H9 (cell line): ENCODE measurements around the gene NKG7. TPM values are rescaled to one million over a fixed set of nuclear protein-coding genes. Genes with fewer than 3 reads are reported as not detected.
A peak's percentile ranks its signal among the peaks of the same experiment; 100 is the strongest.

Experiments used
- DNase-seq: peaks from one replicate; pipeline ENCODE4 v3.0.0-alpha.2; 2017
- H2AFZ ChIP-seq: one replicate; pipeline ENCODE4 v1.6.1; 2013; ENCODE audit warnings: mild to moderate bottlenecking, low read length, control low read depth, moderate library complexity
- H2AK5ac ChIP-seq: 2 replicates; pipeline ENCODE4 v1.6.1; 2013; ENCODE audit warnings: low read length, control low read depth, mixed read lengths; ENCODE audit not compliant: insufficient read length
- H2BK120ac ChIP-seq: one replicate; pipeline ENCODE4 v1.6.1; 2013; ENCODE audit warnings: low read depth, mild to moderate bottlenecking, low read length, control low read depth, inconsistent platforms; ENCODE audit not compliant: poor library complexity, severe bottlenecking
- H2BK12ac ChIP-seq: 2 replicates; pipeline ENCODE4 v1.6.1; 2013; ENCODE audit warnings: low read length, control low read depth, mixed read lengths, low read depth; ENCODE audit not compliant: insufficient read length
- H2BK15ac ChIP-seq: 2 replicates; pipeline ENCODE4 v1.6.1; 2013; ENCODE audit warnings: low read depth, low read length, control low read depth
- H2BK20ac ChIP-seq: one replicate; pipeline ENCODE4 v1.6.1; 2013; ENCODE audit warnings: low read depth, mild to moderate bottlenecking, low read length, control low read depth, inconsistent platforms; ENCODE audit not compliant: poor library complexity, severe bottlenecking
- H2BK5ac ChIP-seq: 2 replicates; pipeline ENCODE4 v1.6.1; 2013; ENCODE audit warnings: low read length, control low read depth, mixed read lengths; ENCODE audit not compliant: insufficient read length
- H3K14ac ChIP-seq: 2 replicates; pipeline ENCODE4 v1.6.1; 2013; ENCODE audit warnings: low read length, control low read depth; ENCODE audit not compliant: insufficient read depth
- H3K18ac ChIP-seq: 2 replicates; pipeline ENCODE4 v1.6.1; 2013; ENCODE audit warnings: low read depth, mild to moderate bottlenecking, mixed read lengths, low read length, control low read depth; ENCODE audit not compliant: insufficient read length
- H3K23ac ChIP-seq: 2 replicates; pipeline ENCODE4 v1.6.1; 2013; ENCODE audit warnings: low read length, control low read depth, mixed read lengths, low read depth; ENCODE audit not compliant: insufficient read length
- H3K23me2 ChIP-seq: 2 replicates; pipeline ENCODE4 v1.6.1; 2013; ENCODE audit warnings: low read depth, mild to moderate bottlenecking, mixed read lengths, low read length, control low read depth; ENCODE audit not compliant: insufficient read length, poor library complexity, severe bottlenecking
- H3K27ac ChIP-seq: 2 replicates; pipeline ENCODE4 v1.5.1; 2013; ENCODE audit warnings: low read length, control low read depth, mixed read lengths, low read depth; ENCODE audit not compliant: insufficient read length
- H3K27me3 ChIP-seq: 2 replicates; pipeline ENCODE4 v1.6.1; 2013; ENCODE audit warnings: low read length, control low read depth, inconsistent platforms; ENCODE audit not compliant: insufficient read depth
- H3K4ac ChIP-seq: 2 replicates; pipeline ENCODE4 v1.6.1; 2013; ENCODE audit warnings: low read depth, mild to moderate bottlenecking, control low read depth, inconsistent platforms, low read length, moderate library complexity
- H3K4me1 ChIP-seq: 2 replicates; pipeline ENCODE4 v1.6.1; 2013; ENCODE audit warnings: low read length, control low read depth, inconsistent platforms; ENCODE audit not compliant: insufficient read depth
- H3K4me2 ChIP-seq: 2 replicates; pipeline ENCODE4 v1.6.1; 2013; ENCODE audit warnings: low read length, control low read depth, mixed read lengths; ENCODE audit not compliant: insufficient read length, insufficient read depth
- H3K56ac ChIP-seq: 2 replicates; pipeline ENCODE4 v1.6.1; 2013; ENCODE audit warnings: low read depth, mild to moderate bottlenecking, mixed read lengths, low read length, control low read depth; ENCODE audit not compliant: insufficient read length
- H3K79me1 ChIP-seq: 2 replicates; pipeline ENCODE4 v1.6.1; 2013; ENCODE audit warnings: low read depth, mild to moderate bottlenecking, moderate library complexity, low read length, control low read depth, inconsistent platforms; ENCODE audit not compliant: insufficient read depth, poor library complexity, severe bottlenecking
- H3K79me2 ChIP-seq: 2 replicates; pipeline ENCODE4 v1.6.1; 2013; ENCODE audit warnings: low read length, control low read depth, inconsistent platforms; ENCODE audit not compliant: insufficient read depth
- H3K9ac ChIP-seq: 2 replicates; pipeline ENCODE4 v1.6.1; 2013; ENCODE audit warnings: low read length, control low read depth, mixed read lengths; ENCODE audit not compliant: insufficient read length; ENCODE audit errors: extremely low read depth
- H3K9me3 ChIP-seq: one replicate; pipeline ENCODE4 v1.6.1; 2013; ENCODE audit warnings: low read depth, low read length, inconsistent platforms; ENCODE audit not compliant: control insufficient read depth
- H3T11ph ChIP-seq: one replicate; pipeline ENCODE4 v1.6.1; 2013; ENCODE audit warnings: mild to moderate bottlenecking, low read length, control low read depth, inconsistent platforms
- H4K20me1 ChIP-seq: one replicate; pipeline ENCODE4 v1.6.1; 2013; ENCODE audit not compliant: control insufficient read depth, insufficient read length, insufficient read depth
- H4K5ac ChIP-seq: 2 replicates; pipeline ENCODE4 v1.6.1; 2013; ENCODE audit warnings: low read depth, mild to moderate bottlenecking, mixed read lengths, low read length, control low read depth; ENCODE audit not compliant: insufficient read length
- H4K8ac ChIP-seq: replicated peaks from 2 replicates; pipeline ENCODE4 v1.6.1; 2013; ENCODE audit warnings: low read length, control low read depth, mixed read lengths, low read depth; ENCODE audit not compliant: insufficient read length
- H4K91ac ChIP-seq: 2 replicates; pipeline ENCODE4 v1.6.1; 2013; ENCODE audit warnings: low read depth, mild to moderate bottlenecking, moderate library complexity, mixed read lengths, low read length, control low read depth; ENCODE audit not compliant: insufficient read length
- H3K27ac Mint-ChIP-seq, 3 experiments: 2 replicates in 2 of 3; 3 replicates in 1 of 3; pipeline ENCODE4 v1.8.0; 2020 to 2021; ENCODE audit warnings: mixed read lengths in 3 of 3, mild to moderate bottlenecking in 1 of 3, moderate library complexity in 1 of 3
- H3K27me3 Mint-ChIP-seq: 2 replicates; pipeline ENCODE4 v1.8.0; 2021; ENCODE audit warnings: low read depth, mild to moderate bottlenecking, moderate library complexity, mixed read lengths
- H3K36me3 Mint-ChIP-seq, 3 experiments: 2 replicates in 2 of 3; 3 replicates in 1 of 3; pipeline ENCODE4 v1.8.0; 2020 to 2021; ENCODE audit warnings: low read depth in 3 of 3, mixed read lengths in 3 of 3; ENCODE audit not compliant: insufficient read depth in 1 of 3
- H3K4me1 Mint-ChIP-seq, 2 experiments: 2 replicates each; pipeline ENCODE4 v1.8.0; 2020; ENCODE audit warnings: mixed read lengths in 2 of 2
- H3K4me3 Mint-ChIP-seq, 2 experiments: 2 replicates in 1 of 2; 3 replicates in 1 of 2; pipeline ENCODE4 v1.8.0; 2020 to 2021; ENCODE audit warnings: mild to moderate bottlenecking in 2 of 2, mixed read lengths in 2 of 2, moderate library complexity in 1 of 2
- H3K9me3 Mint-ChIP-seq, 2 experiments: 2 replicates in 1 of 2; 3 replicates in 1 of 2; pipeline ENCODE4 v1.8.0; 2020; ENCODE audit warnings: mild to moderate bottlenecking in 2 of 2, mixed read lengths in 2 of 2, moderate library complexity in 1 of 2
- WGBS: extraction: QIAGEN DNeasy Blood & Tissue Kit; methylation state at CpG from one replicate; pipeline ENCODE4 v1.1.7; 2013; ENCODE audit warnings: missing lambda C conversion rate, low lambda C conversion rate, mixed read lengths; ENCODE audit not compliant: insufficient read length; ENCODE audit errors: extremely low coverage; 5-methylcytosine and 5-hydroxymethylcytosine counted together
- total RNA-seq: library from RNA; stranded (reverse); gene quantifications from 2 replicates; pipeline ENCODE4 v1.2.1, GENCODE V29; 2021
- TF ChIP-seq, protein P1 (sequence below): fragments of 200-600 bp; sonication (generic); conservative IDR thresholded peaks from 3 replicates; pipeline ENCODE4 v1.8.0; 2021; ENCODE audit warnings: antibody characterized with exemption, mild to moderate bottlenecking

The NKG7 gene
- total RNA-seq, 1 experiment from 2014 or later: not detected

DNA sequence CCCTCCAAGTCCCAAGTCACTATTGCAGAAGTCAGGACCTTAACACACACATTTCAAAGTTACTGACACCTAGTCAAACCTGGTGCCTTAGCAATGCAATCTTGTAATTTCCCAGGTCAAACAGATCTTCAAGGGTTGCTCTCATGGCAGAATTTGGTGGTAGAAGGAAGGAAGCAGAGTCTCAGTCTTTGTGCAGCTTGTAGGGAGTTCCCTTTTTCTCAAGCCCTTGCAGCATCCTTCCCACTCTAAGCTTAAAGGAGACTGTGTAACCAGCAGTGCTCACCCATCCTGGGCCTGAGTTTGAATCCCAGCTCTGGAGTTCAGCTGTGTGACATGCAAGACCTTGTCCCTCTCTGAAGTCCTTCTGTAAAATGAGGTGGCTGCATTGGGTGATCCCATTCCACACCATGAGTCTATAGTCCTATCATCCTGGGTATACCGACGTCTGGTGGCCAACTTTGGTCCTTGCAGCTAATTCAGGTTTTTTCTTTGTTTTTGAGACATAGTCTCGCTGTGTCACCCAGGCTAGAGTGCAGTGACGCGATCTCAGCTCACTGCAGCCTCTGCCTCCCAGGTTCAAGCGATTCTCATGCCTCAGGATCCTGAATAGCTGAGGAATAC lies 35.2 kb upstream of the NKG7 start:
- no peak overlapping the region for H3T11ph ChIP-seq
- H3K23me2 ChIP-seq: no peaks in the 10 kb centered on the region
- Mint-ChIP-seq H3K4me3 (no peak overlapping the region), H3K36me3 (peaks cover 27 to 43% (median 35%) of the 10 kb centered on the region in 3 experiments), H3K9me3 (peaks cover 27 to 29% of the 10 kb centered on the region in 2 experiments), H3K27me3 (peaks cover 4% of the 10 kb centered on the region), H3K4me1 (peaks cover 35 to 38% of the 10 kb centered on the region in 2 experiments), H3K27ac (peak overlapping the region in 2 of 3 experiments; percentile 72 to 95; a peak in 4 of 7 replicates)
- no CpG with 5 or more reads among the region's 6 CpGs for WGBS
- H3K27me3 ChIP-seq: no peaks in the 10 kb centered on the region
- H4K20me1 ChIP-seq: no peaks in the 10 kb centered on the region
- peaks cover 10% of the 10 kb centered on the region for H3K9me3 ChIP-seq
- TF ChIP-seq, protein P1, sequence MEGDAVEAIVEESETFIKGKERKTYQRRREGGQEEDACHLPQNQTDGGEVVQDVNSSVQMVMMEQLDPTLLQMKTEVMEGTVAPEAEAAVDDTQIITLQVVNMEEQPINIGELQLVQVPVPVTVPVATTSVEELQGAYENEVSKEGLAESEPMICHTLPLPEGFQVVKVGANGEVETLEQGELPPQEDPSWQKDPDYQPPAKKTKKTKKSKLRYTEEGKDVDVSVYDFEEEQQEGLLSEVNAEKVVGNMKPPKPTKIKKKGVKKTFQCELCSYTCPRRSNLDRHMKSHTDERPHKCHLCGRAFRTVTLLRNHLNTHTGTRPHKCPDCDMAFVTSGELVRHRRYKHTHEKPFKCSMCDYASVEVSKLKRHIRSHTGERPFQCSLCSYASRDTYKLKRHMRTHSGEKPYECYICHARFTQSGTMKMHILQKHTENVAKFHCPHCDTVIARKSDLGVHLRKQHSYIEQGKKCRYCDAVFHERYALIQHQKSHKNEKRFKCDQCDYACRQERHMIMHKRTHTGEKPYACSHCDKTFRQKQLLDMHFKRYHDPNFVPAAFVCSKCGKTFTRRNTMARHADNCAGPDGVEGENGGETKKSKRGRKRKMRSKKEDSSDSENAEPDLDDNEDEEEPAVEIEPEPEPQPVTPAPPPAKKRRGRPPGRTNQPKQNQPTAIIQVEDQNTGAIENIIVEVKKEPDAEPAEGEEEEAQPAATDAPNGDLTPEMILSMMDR: peak; percentile 69
- H3K23ac ChIP-seq: no peak overlapping the region
- no peaks in the 10 kb centered on the region for H3K79me2 ChIP-seq
- no peak overlapping the region for H4K5ac ChIP-seq
- H3K9ac ChIP-seq: no peak overlapping the region
- H3K79me1 ChIP-seq: no peaks in the 10 kb centered on the region
- H2AK5ac ChIP-seq: no peak overlapping the region
- no peak overlapping the region for H3K4ac ChIP-seq
- peaks cover 10% of the 10 kb centered on the region; the same call in 1 of the 2 replicates for H3K4me1 ChIP-seq
- DNase-seq: peak; percentile 74
- no peak overlapping the region for H2BK120ac ChIP-seq
- H4K91ac ChIP-seq: no peak overlapping the region
- H2BK15ac ChIP-seq: no peak overlapping the region
- no peak overlapping the region for H2AFZ ChIP-seq
- H2BK12ac ChIP-seq: no peak overlapping the region
- H2BK20ac ChIP-seq: no peak overlapping the region
- no peak overlapping the region for H3K56ac ChIP-seq
- no peak overlapping the region for H4K8ac ChIP-seq
- no peak overlapping the region for H3K4me2 ChIP-seq
- H2BK5ac ChIP-seq: no peak overlapping the region
- H3K27ac ChIP-seq: no peak overlapping the region
- no peak overlapping the region for H3K18ac ChIP-seq
- H3K14ac ChIP-seq: no peak overlapping the region
